Superior temporal gyrus (tissue), 1 donor: ENCODE data around the gene TNFRSF1B.

ENCODE experiments used
- DNase-seq: peaks from one replicate; pipeline ENCODE4 v3.0.0-alpha.2; 2016; ENCODE audit errors: extremely low spot score

The TNFRSF1B gene

DNA sequence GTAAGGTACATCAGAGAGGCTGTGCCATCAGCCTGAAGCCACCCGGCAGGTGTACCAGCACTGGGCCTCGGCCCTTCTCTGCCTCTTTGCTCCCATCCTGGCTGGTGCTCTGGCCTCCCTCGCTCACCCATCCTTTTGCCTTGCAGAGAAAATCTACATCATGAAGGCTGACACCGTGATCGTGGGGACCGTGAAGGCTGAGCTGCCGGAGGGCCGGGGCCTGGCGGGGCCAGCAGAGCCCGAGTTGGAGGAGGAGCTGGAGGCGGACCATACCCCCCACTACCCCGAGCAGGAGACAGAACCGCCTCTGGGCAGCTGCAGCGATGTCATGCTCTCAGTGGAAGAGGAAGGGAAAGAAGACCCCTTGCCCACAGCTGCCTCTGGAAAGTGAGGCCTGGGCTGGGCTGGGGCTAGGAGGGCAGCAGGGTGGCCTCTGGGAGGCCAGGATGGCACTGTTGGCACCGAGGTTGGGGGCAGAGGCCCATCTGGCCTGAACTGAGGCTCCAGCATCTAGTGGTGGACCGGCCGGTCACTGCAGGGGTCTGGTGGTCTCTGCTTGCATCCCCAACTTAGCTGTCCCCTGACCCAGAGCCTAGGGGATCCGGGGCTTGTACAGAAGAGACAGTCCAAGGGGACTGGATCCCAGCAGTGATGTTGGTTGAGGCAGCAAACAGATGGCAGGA lies 24.5 kb upstream of the TNFRSF1B start:
- DNase-seq = no peak

DNA sequence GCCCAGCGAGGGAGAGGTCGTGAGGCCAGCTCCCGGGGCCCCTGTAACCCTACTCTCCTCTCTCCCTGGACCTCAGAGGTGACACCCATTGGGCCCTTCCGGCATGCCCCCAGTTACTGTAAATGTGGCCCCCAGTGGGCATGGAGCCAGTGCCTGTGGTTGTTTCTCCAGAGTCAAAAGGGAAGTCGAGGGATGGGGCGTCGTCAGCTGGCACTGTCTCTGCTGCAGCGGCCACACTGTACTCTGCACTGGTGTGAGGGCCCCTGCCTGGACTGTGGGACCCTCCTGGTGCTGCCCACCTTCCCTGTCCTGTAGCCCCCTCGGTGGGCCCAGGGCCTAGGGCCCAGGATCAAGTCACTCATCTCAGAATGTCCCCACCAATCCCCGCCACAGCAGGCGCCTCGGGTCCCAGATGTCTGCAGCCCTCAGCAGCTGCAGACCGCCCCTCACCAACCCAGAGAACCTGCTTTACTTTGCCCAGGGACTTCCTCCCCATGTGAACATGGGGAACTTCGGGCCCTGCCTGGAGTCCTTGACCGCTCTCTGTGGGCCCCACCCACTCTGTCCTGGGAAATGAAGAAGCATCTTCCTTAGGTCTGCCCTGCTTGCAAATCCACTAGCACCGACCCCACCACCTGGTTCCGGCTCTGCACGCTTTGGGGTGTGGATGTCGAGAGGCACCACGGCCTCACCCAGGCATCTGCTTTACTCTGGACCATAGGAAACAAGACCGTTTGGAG lies 23.7 kb upstream of the TNFRSF1B start:
- DNase-seq = no peak

DNA sequence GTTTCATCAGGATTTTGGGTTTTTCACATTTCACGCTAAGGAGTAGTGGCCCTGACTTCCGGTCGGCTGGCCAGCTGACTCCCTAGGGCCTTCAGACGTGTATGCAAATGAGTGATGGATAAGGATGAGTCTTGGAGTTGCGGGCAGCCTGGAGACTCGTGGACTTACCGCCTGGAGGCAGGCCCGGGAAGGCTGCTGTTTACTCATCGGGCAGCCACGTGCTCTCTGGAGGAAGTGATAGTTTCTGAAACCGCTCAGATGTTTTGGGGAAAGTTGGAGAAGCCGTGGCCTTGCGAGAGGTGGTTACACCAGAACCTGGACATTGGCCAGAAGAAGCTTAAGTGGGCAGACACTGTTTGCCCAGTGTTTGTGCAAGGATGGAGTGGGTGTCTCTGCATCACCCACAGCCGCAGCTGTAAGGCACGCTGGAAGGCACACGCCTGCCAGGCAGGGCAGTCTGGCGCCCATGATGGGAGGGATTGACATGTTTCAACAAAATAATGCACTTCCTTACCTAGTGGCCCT lies 23.1 kb upstream of the TNFRSF1B start:
- peak; percentile 38 for DNase-seq

DNA sequence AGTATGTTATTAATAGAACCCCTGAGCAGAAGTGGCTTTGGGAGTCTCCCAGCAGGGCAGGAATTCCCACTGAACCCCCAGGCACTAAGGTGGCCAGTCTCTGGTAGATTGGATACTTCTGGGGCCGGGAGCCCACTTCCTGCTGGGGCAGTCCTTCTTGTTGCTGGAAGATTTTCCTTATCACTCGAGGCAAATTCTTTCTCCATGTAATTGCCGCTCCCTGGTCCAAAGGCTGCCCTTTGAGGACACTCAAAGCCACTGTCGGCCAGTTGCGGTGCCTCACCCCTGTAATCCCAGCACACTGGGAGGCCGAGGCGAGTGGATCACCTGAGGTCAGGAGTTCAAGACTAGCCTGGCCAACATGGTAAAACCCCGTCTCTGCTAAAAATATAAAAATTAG lies 22.6 kb upstream of the TNFRSF1B start:
- DNase-seq = no peak

GRCh38 chr1:12144969-12145368 lies 21.8 kb upstream of the TNFRSF1B start:
- no peak for DNase-seq

DNA sequence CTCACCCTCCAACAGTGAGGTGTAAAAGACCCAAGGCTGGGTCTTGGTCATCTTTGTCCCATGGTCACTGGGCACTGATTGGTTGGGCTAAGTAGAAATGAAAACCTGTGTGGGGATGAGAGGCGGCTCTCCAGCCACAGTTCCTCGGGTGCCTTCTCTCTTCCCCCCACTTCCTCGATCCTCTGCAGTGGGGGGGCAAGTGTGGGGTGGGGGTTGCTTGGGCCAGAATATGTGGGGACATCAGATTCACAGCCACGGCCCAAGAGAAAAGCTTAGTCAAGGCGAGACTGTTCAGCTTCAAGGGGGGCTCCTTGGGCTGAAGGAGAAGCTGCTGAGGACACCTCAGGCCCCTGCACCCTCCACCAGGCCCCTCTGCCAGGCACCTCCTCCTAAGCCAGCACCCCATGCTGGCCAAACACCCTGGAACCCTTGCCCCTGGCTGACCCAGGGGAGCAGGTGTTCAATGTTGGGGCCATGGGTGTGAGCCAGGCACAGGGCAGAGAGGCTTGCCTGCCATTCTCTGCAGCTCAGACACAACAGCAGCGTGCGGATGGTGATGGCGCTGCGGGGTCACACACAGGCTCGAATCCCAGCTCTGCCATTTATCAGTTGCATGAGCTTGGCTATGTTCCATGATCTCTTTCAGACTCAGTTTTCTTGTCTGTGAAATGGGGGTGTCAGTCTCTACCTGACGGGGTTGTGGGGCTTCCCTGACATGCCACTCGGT lies 21.0 kb upstream of the TNFRSF1B start:
- DNase-seq = no peak

DNA sequence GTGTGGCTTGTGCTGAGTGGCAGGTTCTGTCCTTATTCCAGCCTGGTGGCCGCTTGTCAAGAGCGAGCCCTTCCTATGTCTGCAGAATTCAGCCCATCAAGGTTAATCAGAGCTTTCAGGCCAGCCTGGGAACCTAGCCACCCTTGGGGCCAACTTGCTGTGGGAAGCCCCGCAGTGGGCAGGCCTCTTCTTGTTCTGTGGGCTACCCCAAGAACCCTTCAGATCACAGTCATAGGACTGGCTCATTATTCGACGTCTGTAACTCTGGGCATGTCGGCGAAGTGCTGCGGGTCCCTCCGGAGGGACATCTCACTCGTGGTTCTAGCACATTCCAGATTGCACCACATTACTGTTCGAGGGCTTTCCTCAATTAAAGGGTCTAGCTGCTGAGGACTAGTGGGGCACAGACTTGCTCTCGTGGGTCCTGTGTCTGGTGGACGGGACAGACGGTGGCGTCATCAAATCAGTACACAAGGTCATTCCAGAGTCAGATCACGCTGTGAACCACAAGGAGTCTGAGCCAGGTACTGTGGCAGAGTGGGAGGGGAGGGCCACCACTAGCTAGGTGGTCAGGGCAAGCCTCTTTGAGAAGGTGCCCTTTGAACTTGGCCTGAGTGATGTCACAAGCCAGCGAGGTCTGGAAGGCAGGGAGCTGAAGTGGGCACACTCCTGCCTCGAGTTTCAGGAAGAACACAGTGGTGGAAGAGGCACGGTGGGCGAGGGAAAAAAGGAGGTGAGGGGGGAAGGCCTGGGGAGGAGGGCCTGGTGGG lies 20.3 kb upstream of the TNFRSF1B start:
- DNase-seq = no peak

DNA sequence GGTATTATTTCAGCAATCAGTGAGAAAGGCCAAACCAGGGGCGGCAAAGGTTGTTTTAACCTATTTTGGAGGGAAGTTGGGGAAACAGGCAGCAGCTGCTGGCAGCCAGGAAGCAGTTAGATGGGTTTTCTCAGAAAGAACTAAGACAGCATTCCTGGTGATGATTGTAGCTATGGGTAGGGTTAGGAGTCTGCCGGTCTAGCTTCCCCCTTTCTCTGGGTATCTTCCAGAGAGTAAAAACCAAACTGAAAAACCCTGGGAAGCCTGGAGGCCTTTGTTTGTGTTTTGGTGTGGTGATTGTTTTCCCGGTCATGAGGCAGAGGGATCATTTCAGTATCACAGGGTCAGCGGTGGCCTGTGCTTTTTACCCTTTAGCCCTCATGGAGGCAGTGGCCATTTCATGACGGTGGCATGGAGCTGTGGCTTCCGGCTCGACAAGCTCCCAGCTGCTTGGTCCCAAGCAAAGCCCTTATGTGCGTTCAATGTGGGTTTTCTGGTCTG lies 19.5 kb upstream of the TNFRSF1B start:
- DNase-seq = no peak

DNA sequence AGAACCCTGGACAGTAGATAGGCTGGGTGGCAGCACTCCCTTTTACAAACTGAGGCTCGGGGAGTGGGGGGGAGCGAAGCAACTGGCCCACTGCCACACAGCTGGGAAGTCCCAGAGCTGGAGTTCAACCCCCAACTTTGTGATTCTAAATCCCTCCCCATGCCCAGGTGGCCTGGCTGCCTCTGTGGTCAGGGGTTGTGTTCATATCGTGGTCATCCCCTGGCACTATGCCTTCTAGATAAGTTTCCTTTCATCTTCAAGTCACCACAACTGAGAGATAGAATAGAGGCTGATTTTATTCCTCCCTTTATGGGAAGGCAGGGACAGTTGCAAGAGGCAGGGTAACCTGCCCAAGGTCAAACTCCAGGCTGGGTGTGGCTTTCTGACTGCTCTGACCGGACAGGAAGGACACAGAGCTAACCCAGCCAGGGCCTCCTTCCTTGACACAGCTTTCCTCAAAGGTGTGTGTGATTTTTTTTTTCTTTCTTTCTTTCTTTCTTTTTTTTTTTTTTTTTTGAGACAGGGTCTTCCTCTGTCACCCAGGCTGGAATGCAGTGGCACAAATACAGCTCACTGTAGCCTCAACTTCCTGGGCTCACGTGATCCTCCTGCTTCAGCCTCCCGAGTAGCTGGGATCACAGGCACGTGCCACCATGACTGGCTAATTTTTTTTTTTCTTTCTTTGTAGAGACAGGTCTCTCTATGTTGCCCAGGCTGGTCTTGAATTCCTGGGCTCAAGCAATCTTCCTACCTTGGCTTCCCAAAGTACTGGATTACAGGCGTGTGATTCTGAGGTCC lies 18.4 kb upstream of the TNFRSF1B start:
- DNase-seq = no peak

- DNase-seq = no peak
Observed at GRCh38 chr1:12148958-12149790, 17.6 kb upstream of the TNFRSF1B start.

DNA sequence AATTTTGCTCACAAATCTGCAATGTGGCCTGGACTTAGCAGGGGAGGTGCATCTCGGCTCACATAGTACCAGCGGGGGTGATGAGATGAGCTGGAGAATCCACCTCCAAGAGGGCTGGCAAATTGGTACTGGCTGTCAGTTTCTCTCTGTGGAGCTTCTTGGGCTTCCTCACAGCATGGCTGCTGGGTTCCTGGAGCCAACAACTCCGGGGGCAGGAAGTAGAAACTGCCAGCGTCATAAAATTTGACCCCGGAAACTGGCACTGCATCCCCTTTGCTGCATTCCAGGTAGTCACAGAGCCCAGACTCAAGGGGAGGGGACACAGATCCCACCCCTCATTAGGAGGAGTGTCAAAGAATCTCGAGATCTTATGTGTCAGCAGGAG lies 17.0 kb upstream of the TNFRSF1B start:
- DNase-seq = no peak

GRCh38 chr1:12150456-12151200 lies 16.2 kb upstream of the TNFRSF1B start:
- DNase-seq = no peak

DNA sequence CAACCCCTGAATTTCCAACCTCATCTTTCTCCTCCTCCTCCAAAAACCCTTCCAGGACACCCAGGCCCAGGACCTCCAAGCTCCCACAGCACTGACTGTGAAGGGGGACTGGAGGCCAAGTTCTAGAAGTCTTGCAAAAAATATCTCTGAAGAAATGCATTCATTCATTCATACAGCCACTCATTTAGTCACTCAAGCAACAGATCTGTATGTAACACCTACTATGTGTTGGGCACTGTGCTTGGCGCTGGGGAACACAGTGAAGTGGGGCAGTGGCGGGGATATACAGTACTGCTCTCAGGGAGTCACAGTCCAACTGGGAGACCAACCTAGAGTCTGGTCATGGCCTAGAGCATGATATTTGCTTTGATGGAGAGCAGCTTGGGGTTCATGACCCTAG lies 15.3 kb upstream of the TNFRSF1B start:
- no peak for DNase-seq

- no peak for DNase-seq
Observed at GRCh38 chr1:12152113-12152891, 14.5 kb upstream of the TNFRSF1B start.

GRCh38 chr1:12153181-12153785 lies 13.5 kb upstream of the TNFRSF1B start:
- no peak for DNase-seq

GRCh38 chr1:12155328-12155727 lies 11.5 kb upstream of the TNFRSF1B start:
- DNase-seq = no peak

DNA sequence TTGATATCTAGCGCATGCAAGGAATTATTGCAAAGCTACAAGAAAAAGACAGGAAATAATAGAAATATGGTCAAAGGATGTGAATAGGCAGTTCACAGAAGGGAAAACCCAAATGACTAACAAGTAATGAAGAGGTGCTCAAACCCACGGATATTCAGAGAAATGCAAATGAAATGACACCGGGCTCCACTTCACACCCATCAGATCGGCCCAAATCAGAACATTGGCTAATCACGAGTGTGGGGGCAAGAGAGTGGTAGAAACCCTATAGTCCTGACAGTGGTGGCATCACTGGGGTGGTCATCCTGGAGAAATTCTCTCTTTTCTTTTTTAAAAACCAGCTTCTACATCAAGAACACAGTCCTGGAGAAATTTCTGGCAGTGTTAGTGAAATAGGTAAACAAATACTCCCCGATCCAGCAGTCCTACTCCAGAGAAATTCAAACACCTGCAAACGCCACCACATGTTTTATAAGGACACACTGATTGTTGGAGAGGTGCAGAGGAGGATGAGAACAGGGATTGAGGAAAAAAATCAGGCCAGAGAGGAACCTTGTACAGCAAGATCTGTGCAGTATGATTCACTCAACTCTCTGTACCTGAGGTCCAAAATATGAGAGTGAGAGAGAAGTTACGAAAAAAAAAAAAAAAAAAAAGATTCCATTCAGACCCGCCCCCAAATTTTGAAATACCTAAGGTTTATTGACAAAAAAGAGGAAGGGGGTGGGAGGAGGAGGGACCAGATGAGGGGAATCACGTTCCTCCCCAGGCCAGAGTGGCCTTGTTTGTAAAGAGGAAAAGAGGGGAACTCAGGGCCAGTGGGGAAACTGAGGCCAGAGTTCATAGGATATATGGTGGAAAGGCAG lies 9.2 kb upstream of the TNFRSF1B start:
- no peak for DNase-seq
